CD14-positive monocyte (primary cell): ENCODE results near the gene PRR5. TPM values are rescaled to one million over a fixed set of nuclear protein-coding genes. Genes with fewer than 3 reads are reported as not detected.

Source experiments
- DNase-seq, 3 donors: peaks; one replicate each; pipeline ENCODE4 v3.0.0-alpha.2; 2011 to 2022
- H2AFZ ChIP-seq: 2 replicates; pipeline ENCODE4 v1.6.0; 2012; ENCODE audit warnings: mild to moderate bottlenecking, low read depth, low read length, inconsistent platforms; ENCODE audit not compliant: insufficient read depth, poor library complexity, severe bottlenecking
- H3K27ac ChIP-seq, 2 donors: 1 replicate in 1 of 2; 2 replicates in 1 of 2; pipeline ENCODE4 v1.5.1; 2012 to 2013; ENCODE audit warnings: low read length in 2 of 2, control low read depth in 1 of 2, inconsistent platforms in 1 of 2, low read depth in 1 of 2, mild to moderate bottlenecking in 1 of 2
- H3K27me3 ChIP-seq, 2 donors: one replicate each; pipeline versions ENCODE4 v1.6.0 to v1.6.1; 2011 to 2013; ENCODE audit warnings: low read length in 2 of 2; ENCODE audit not compliant: control insufficient read depth in 2 of 2, insufficient read depth in 2 of 2
- H3K36me3 ChIP-seq, 2 donors: replicated peaks in 1 of 2; 1 replicate in 1 of 2; 2 replicates in 1 of 2; pipeline versions ENCODE4 v1.5.1 to v1.6.1; 2012 to 2013; ENCODE audit warnings: low read length in 2 of 2, control low read depth in 1 of 2, inconsistent platforms in 1 of 2, mild to moderate bottlenecking in 1 of 2; ENCODE audit not compliant: insufficient read depth in 2 of 2, control insufficient read depth in 1 of 2
- H3K4me1 ChIP-seq, 2 donors: 1 replicate in 1 of 2; 2 replicates in 1 of 2; pipeline versions ENCODE4 v1.5.1 to v1.6.1; 2012 to 2013; ENCODE audit warnings: low read length in 2 of 2, control low read depth in 1 of 2, inconsistent platforms in 1 of 2, mild to moderate bottlenecking in 1 of 2, moderate library complexity in 1 of 2; ENCODE audit not compliant: insufficient read depth in 2 of 2, control insufficient read depth in 1 of 2
- H3K4me2 ChIP-seq: replicated peaks from 2 replicates; pipeline ENCODE3; 2012; ENCODE audit warnings: low read length, moderate library complexity, mild to moderate bottlenecking; ENCODE audit not compliant: poor library complexity, severe bottlenecking; ENCODE audit errors: extremely low read depth
- H3K4me3 ChIP-seq, 3 experiments: fragments of 200-600 bp in 1 of 3; sonication (generic) in 1 of 3; replicated peaks in 1 of 3; 1 replicate in 2 of 3; 2 replicates in 1 of 3; pipeline ENCODE4 v1.5.1; 2011 to 2013; ENCODE audit warnings: low read length in 3 of 3, mild to moderate bottlenecking in 3 of 3, control low read depth in 2 of 3, low read depth in 2 of 3, inconsistent platforms in 1 of 3, moderate library complexity in 1 of 3
- H3K79me2 ChIP-seq: 2 replicates; pipeline ENCODE4 v1.6.0; 2012; ENCODE audit warnings: mild to moderate bottlenecking, control low read depth, inconsistent platforms, low read length, moderate library complexity; ENCODE audit not compliant: insufficient read depth
- H3K9ac ChIP-seq: 2 replicates; pipeline ENCODE4 v1.6.0; 2017; ENCODE audit warnings: low read length, mild to moderate bottlenecking; ENCODE audit not compliant: insufficient read depth, poor library complexity, severe bottlenecking
- H3K9me3 ChIP-seq, 2 donors: replicated peaks in 1 of 2; 1 replicate in 1 of 2; 2 replicates in 1 of 2; pipeline versions ENCODE4 v1.5.1 to v1.6.1; 2012 to 2013; ENCODE audit warnings: low read length in 2 of 2, control low read depth in 1 of 2; ENCODE audit not compliant: control insufficient read depth in 1 of 2, insufficient read depth in 1 of 2
- H4K20me1 ChIP-seq: 2 replicates; pipeline ENCODE4 v1.6.0; 2012; ENCODE audit warnings: mild to moderate bottlenecking, low read length, control low read depth, moderate library complexity; ENCODE audit not compliant: insufficient read depth
- H3K27ac Mint-ChIP-seq, 7 donors: one replicate each; pipeline ENCODE4 v1.8.0; 2020; ENCODE audit warnings: mild to moderate bottlenecking in 7 of 7, mixed read lengths in 7 of 7, moderate library complexity in 6 of 7, inconsistent platforms in 2 of 7
- H3K27me3 Mint-ChIP-seq, 3 donors: one replicate each; pipeline ENCODE4 v1.8.0; 2021 to 2022; ENCODE audit warnings: low read depth in 3 of 3, mild to moderate bottlenecking in 3 of 3, mixed read lengths in 3 of 3, moderate library complexity in 3 of 3, inconsistent platforms in 1 of 3
- H3K36me3 Mint-ChIP-seq, 2 donors: one replicate each; pipeline ENCODE4 v1.8.0; 2020; ENCODE audit warnings: mixed read lengths in 2 of 2, inconsistent platforms in 1 of 2, mild to moderate bottlenecking in 1 of 2
- H3K4me1 Mint-ChIP-seq: one replicate; pipeline ENCODE4 v1.8.0; 2020; ENCODE audit warnings: mild to moderate bottlenecking, mixed read lengths
- H3K4me3 Mint-ChIP-seq, 2 donors: one replicate each; pipeline ENCODE4 v1.8.0; 2020; ENCODE audit warnings: mild to moderate bottlenecking in 2 of 2, mixed read lengths in 2 of 2, moderate library complexity in 1 of 2
- H3K9me3 Mint-ChIP-seq, 7 donors: one replicate each; pipeline ENCODE4 v1.8.0; 2020 to 2022; ENCODE audit warnings: mixed read lengths in 7 of 7, mild to moderate bottlenecking in 6 of 7, moderate library complexity in 6 of 7, inconsistent platforms in 2 of 7
- CTCF ChIP-seq: fragments of 200-600 bp; IDR thresholded peaks from one replicate; pipeline ENCODE4 v1.8.0; 2022; ENCODE audit warnings: antibody characterized with exemption, mild to moderate bottlenecking
- WGBS: methylation state at CpG from one replicate; pipeline ENCODE4 v1.1.5; 2013; ENCODE audit warnings: missing lambda C conversion rate; ENCODE audit not compliant: insufficient coverage; 5-methylcytosine and 5-hydroxymethylcytosine counted together
- intact Hi-C, 2 donors: fragments of 100-400 bp; cut with micrococcal nuclease; formaldehyde crosslinking; loops; one replicate each; pipeline versions ENCODE4 v1.15.0 to v1.15.1; 2023
- polyA plus RNA-seq, 3 donors: library from polyadenylated mRNA; depleted of rRNA in 1 of 3; unstranded in 2 of 3; stranded (reverse) in 1 of 3; fragments of 300-500 nt in 2 of 3; fragments of >200 nt in 1 of 3; fragmentation: Illumina TruSeq in 2 of 3; gene quantifications; 1 replicate in 2 of 3; 2 replicates in 1 of 3; pipeline ENCODE4 v1.2.3, GENCODE V29; 2012 to 2021

The PRR5 gene
- polyA plus RNA-seq, 3 donors, result 0.66 to 1.5 (median 1.2) TPM

GRCh38 chr22:44704159-44705021, 2.4 kb downstream of the PRR5 start:
- Mint-ChIP-seq H3K4me1 (peaks cover 14% of the 10 kb centered on the region), H3K9me3 (peaks cover 0 to 7% (median 3%) of the 10 kb centered on the region in 7 donors), H3K36me3 (no peaks in the 10 kb centered on the region), H3K27ac (no peak overlapping the region), H3K4me3 (no peak overlapping the region), H3K27me3 (peaks cover 19 to 40% (median 29%) of the 10 kb centered on the region in 3 donors)
- H3K9me3 ChIP-seq, result peaks cover 0 to 3% of the 10 kb centered on the region in 2 donors
- H3K4me1 ChIP-seq, result peaks cover 12 to 19% of the 10 kb centered on the region in 2 donors
- no peaks in the 10 kb centered on the region for H4K20me1 ChIP-seq
- no peak overlapping the region for H3K9ac ChIP-seq
- intact Hi-C loops, result no loop called here
- no peaks in the 10 kb centered on the region for H3K36me3 ChIP-seq
- no peak overlapping the region for H2AFZ ChIP-seq
- H3K27ac ChIP-seq, result no peak overlapping the region
- H3K27me3 ChIP-seq, result peaks cover 12 to 28% of the 10 kb centered on the region in 2 donors
- DNase-seq, result no peak
- no peak for TF ChIP-seq CTCF
- 94% methylated on average over 13 of the region's 16 CpGs for WGBS
- no peak overlapping the region for H3K4me3 ChIP-seq
- H3K4me2 ChIP-seq, result no peak overlapping the region
- H3K79me2 ChIP-seq, result no peaks in the 10 kb centered on the region

GRCh38 chr22:44705022-44705297, 3.0 kb downstream of the PRR5 start:
- no peaks in the 10 kb centered on the region for H3K79me2 ChIP-seq
- H2AFZ ChIP-seq, result no peak overlapping the region
- H3K4me1 ChIP-seq, result peaks cover 12 to 19% of the 10 kb centered on the region in 2 donors
- intact Hi-C loops, result no loop called here
- WGBS, result 100% methylated on average over 1 of the region's 4 CpGs
- H3K36me3 ChIP-seq, result no peaks in the 10 kb centered on the region
- Mint-ChIP-seq H3K9me3 (peaks cover 0 to 7% (median 3%) of the 10 kb centered on the region in 7 donors), H3K27ac (no peak overlapping the region), H3K27me3 (peaks cover 14 to 38% (median 28%) of the 10 kb centered on the region in 3 donors), H3K4me3 (no peak overlapping the region), H3K4me1 (peaks cover 14% of the 10 kb centered on the region), H3K36me3 (no peaks in the 10 kb centered on the region)
- no peak overlapping the region for H3K9ac ChIP-seq
- no peak overlapping the region for H3K4me2 ChIP-seq
- TF ChIP-seq CTCF, result no peak
- peaks cover 12 to 28% of the 10 kb centered on the region in 2 donors for H3K27me3 ChIP-seq
- H3K27ac ChIP-seq, result no peak overlapping the region
- H3K9me3 ChIP-seq, result peaks cover 0 to 3% of the 10 kb centered on the region in 2 donors
- no peak for DNase-seq
- H4K20me1 ChIP-seq, result no peaks in the 10 kb centered on the region
- H3K4me3 ChIP-seq, result no peak overlapping the region
